DND-41 (cell line): Measurements from ENCODE around the gene TACR1.
"Not testable (repeated sequence)": the region's sequence is repeated elsewhere in the genome, so short reads cannot be mapped to it uniquely, and the experiment has no call there.

ENCODE experiments used
- ATAC-seq: fragments of 200-7000 bp; cut with Tn5 transposase; 3 replicates; pipeline ENCODE4 v1.9.1; 2021; ENCODE audit warnings: low read depth; ENCODE audit not compliant: insufficient read depth
- DNase-seq: peaks from one replicate; pipeline ENCODE4 v3.0.0-alpha.2; 2020
- H2AFZ ChIP-seq: 2 replicates; pipeline ENCODE4 v1.6.0; 2012; ENCODE audit warnings: low read depth, low read length
- H3K27ac ChIP-seq: 2 replicates; pipeline ENCODE4 v1.5.1; 2012; ENCODE audit warnings: low read length, inconsistent platforms
- H3K27me3 ChIP-seq: fragments of 200-600 bp; sonication (generic); 2 replicates; pipeline ENCODE4 v1.6.0; 2012; ENCODE audit warnings: low read length, mild to moderate bottlenecking, inconsistent platforms; ENCODE audit not compliant: insufficient read depth, poor library complexity
- H3K36me3 ChIP-seq: 2 replicates; pipeline ENCODE4 v1.5.1; 2012; ENCODE audit warnings: low read length, inconsistent platforms; ENCODE audit not compliant: insufficient read depth
- H3K4me1 ChIP-seq: 2 replicates; pipeline ENCODE4 v1.5.1; 2012; ENCODE audit warnings: mild to moderate bottlenecking, low read length; ENCODE audit not compliant: insufficient read depth
- H3K4me2 ChIP-seq: 2 replicates; pipeline ENCODE4 v1.6.0; 2012; ENCODE audit warnings: mild to moderate bottlenecking, moderate library complexity, low read length, inconsistent platforms; ENCODE audit not compliant: insufficient read depth
- H3K4me3 ChIP-seq, 2 experiments: fragments of 200-600 bp in 1 of 2; shearing (Covaris generic) in 1 of 2; 2 replicates each; pipeline ENCODE4 v1.5.1; 2012 to 2016; ENCODE audit warnings: inconsistent platforms in 2 of 2, low read length in 2 of 2, mild to moderate bottlenecking in 2 of 2, low read depth in 1 of 2, moderate library complexity in 1 of 2
- H3K79me2 ChIP-seq: 2 replicates; pipeline ENCODE4 v1.6.0; 2012; ENCODE audit warnings: low read length, inconsistent platforms; ENCODE audit not compliant: insufficient read depth
- H3K9ac ChIP-seq: 2 replicates; pipeline ENCODE4 v1.6.0; 2012; ENCODE audit warnings: low read depth, mild to moderate bottlenecking, inconsistent platforms, low read length, moderate library complexity
- H3K9me3 ChIP-seq: 2 replicates; pipeline ENCODE4 v1.5.1; 2012; ENCODE audit warnings: low read length, moderate library complexity, mild to moderate bottlenecking, inconsistent platforms; ENCODE audit not compliant: insufficient read depth, severe bottlenecking
- H4K20me1 ChIP-seq: 2 replicates; pipeline ENCODE4 v1.6.0; 2012; ENCODE audit warnings: low read length; ENCODE audit not compliant: insufficient read depth
- CTCF ChIP-seq: IDR thresholded peaks from 2 replicates; pipeline ENCODE4 v1.5.1; 2012; ENCODE audit warnings: borderline replicate concordance, low read length, moderate library complexity, mild to moderate bottlenecking; ENCODE audit not compliant: poor library complexity, severe bottlenecking; ENCODE audit errors: extremely low read depth
- EZH2 ChIP-seq: IDR thresholded peaks from 3 replicates; pipeline ENCODE4 v1.6.1; 2012; ENCODE audit warnings: borderline replicate concordance, low read depth, mild to moderate bottlenecking, moderate library complexity, low read length, inconsistent platforms; ENCODE audit not compliant: severe bottlenecking

Gene TACR1

GRCh38 chr2:75199428-75200011 is at the start of gene TACR1:
TACR1 (minus strand) TSS chr2:75199520; CDS start chr2:75198934, 586 bp downstream.
- no peak within 1 kb of the TSS for H2AFZ ChIP-seq
- H3K79me2 ChIP-seq: no peaks in the 10 kb centered on the region
- H3K27me3 ChIP-seq: no peaks in the 10 kb centered on the region
- no peaks in the 10 kb centered on the region for H3K36me3 ChIP-seq
- ATAC-seq (no peak), DNase-seq (no peak)
- no peaks in the 10 kb centered on the region for H3K9me3 ChIP-seq
- no peak within 1 kb of the TSS for H3K4me2 ChIP-seq
- no peak for TF ChIP-seq CTCF
- no peak for TF ChIP-seq EZH2
- no peak within 1 kb of the TSS for H3K4me3 ChIP-seq
- H3K4me1 ChIP-seq: no peaks in the 10 kb centered on the region
- no peaks in the 10 kb centered on the region for H4K20me1 ChIP-seq
- no peak within 1 kb of the TSS for H3K9ac ChIP-seq
- no peak within 1 kb of the TSS for H3K27ac ChIP-seq

- not testable (repeated sequence) for H3K27me3 ChIP-seq, ATAC-seq, H3K9ac ChIP-seq, H3K4me3 ChIP-seq, H3K4me2 ChIP-seq, H3K36me3 ChIP-seq, H4K20me1 ChIP-seq, DNase-seq, H3K79me2 ChIP-seq, H2AFZ ChIP-seq, H3K27ac ChIP-seq, H3K4me1 ChIP-seq
- peaks cover 14% of the 10 kb centered on the region for H3K9me3 ChIP-seq
Observed at GRCh38 chr2:75248581-75248980, 49.3 kb upstream of the TACR1 start.

- no peaks in the 10 kb centered on the region for H3K4me1 ChIP-seq
Observed at GRCh38 chr2:75246441-75247167, 47.3 kb upstream of the TACR1 start.

More at GRCh38 chr2:75246441-75247167, 47.3 kb upstream of the TACR1 start:
- TF ChIP-seq EZH2 (no peak), CTCF (no peak)
- ATAC-seq (no peak), DNase-seq (no peak)
- no peak overlapping the region for H3K9ac ChIP-seq
- H3K4me3 ChIP-seq: no peak overlapping the region
- H3K27me3 ChIP-seq: no peaks in the 10 kb centered on the region
- H3K79me2 ChIP-seq: no peaks in the 10 kb centered on the region
- H4K20me1 ChIP-seq: no peaks in the 10 kb centered on the region
- no peak overlapping the region for H3K27ac ChIP-seq
- H3K9me3 ChIP-seq: peaks cover 16% of the 10 kb centered on the region
- H3K4me2 ChIP-seq: no peak overlapping the region
- H2AFZ ChIP-seq: no peak overlapping the region
- no peaks in the 10 kb centered on the region for H3K36me3 ChIP-seq
